ENCODE results near the gene GMCL1. TPM values are rescaled to one million over a fixed set of nuclear protein-coding genes. Genes with fewer than 3 reads are reported as not detected.
A peak's percentile ranks its signal among the peaks of the same experiment; 100 is the strongest.

The GMCL1 gene
- total and polyA plus RNA-seq, 9 donors = 6.9 to 13.8 (median 10.7) TPM

- Histone ChIP-seq H3K4me3 (peak overlapping the region; percentile 75), H3K27ac (peak overlapping the region; percentile 92 to 98), H3K4me1 (ENCODE audit: insufficient read depth) (peaks cover 2% of the 10 kb centered on the region), H3K36me3 (no peaks in the 10 kb centered on the region), H3K27me3 (no peaks in the 10 kb centered on the region), H3K9me3 (no peaks in the 10 kb centered on the region)
- 0% methylated on average over 48 to 56 of the region's 56 CpGs for WGBS, 3 donors
- intact Hi-C loops (cut with DNase I) = loop anchor here (2.0 to 10.0 kb wide), 8 partner anchors 170 to 390 kb away; partner anchors contain the start of genes FAM136A (in 2 of the 4), PCBP1 (in 2 of the 4) and SNRPG (in 1 of the 4)
- TF ChIP-seq EP300 (IDR thresholded peaks at IDR 0.05) (no peak), CTCF (IDR thresholded peaks at IDR 0.05) (peak; percentile 12 to 58 (median 40)), POLR2A (IDR thresholded peaks at IDR 0.05) (peak; percentile 93)
- peak; percentile 97 to 100 (median 100) for DNase-seq
Observed at GRCh38 chr2:69914164-69914949, 84.9 kb downstream of the GMCL1 start.

GRCh38 chr2:69914950-69915945 is 85.8 kb downstream of the GMCL1 start, which contains the start of gene MXD1:
Gene MXD1, plus strand, starts transcription at chr2:69915109. Its CDS starts 222 bp downstream, at chr2:69915331.
- peaks cover 2% of the 10 kb centered on the region for H3K4me1 ChIP-seq (ENCODE audit: insufficient read depth)
- 1% methylated on average over 77 to 81 of the region's 81 CpGs for WGBS, 3 donors
- peak in 4 of 5 donors; percentile 15 to 99 (median 40) for DNase-seq

GRCh38 chr2:69916106-69916505 is 86.6 kb downstream of the GMCL1 start:
- Histone ChIP-seq H3K9me3 (no peaks in the 10 kb centered on the region), H3K27ac (peak overlapping the region in 1 of 2 donors; percentile 88), H3K36me3 (no peaks in the 10 kb centered on the region), H3K27me3 (no peaks in the 10 kb centered on the region), H3K4me1 (ENCODE audit: insufficient read depth) (peaks cover 2% of the 10 kb centered on the region), H3K4me3 (peak overlapping the region; percentile 81)
- intact Hi-C loops (cut with DNase I) = loop anchor here (2.0 to 10.0 kb wide), 7 partner anchors 39 to 389 kb away; partner anchors contain the start of genes FAM136A (in 1 of the 4), PCBP1 (in 1 of the 4) and SNRPG (in 1 of the 4)
- DNase-seq = no peak
- TF ChIP-seq POLR2A (IDR thresholded peaks at IDR 0.05) = no peak
- no peak for TF ChIP-seq EP300 (IDR thresholded peaks at IDR 0.05)
- no peak for TF ChIP-seq CTCF (IDR thresholded peaks at IDR 0.05)
- WGBS, 3 donors = 42 to 55% (median 43%) methylated on average over 2 of the region's 2 CpGs

More at GRCh38 chr2:69914950-69915945, 85.8 kb downstream of the GMCL1 start, which contains the start of gene MXD1:
- no peaks in the 10 kb centered on the region for H3K36me3 ChIP-seq
- intact Hi-C loops (cut with DNase I) = loop anchor here (2.0 to 10.0 kb wide), 10 partner anchors 152 to 390 kb away; partner anchors contain the start of genes FAM136A (in 2 of the 4), PCBP1 (in 2 of the 4) and SNRPG (in 1 of the 4)
- no peaks in the 10 kb centered on the region for H3K9me3 ChIP-seq
- TF ChIP-seq CTCF (IDR thresholded peaks at IDR 0.05) = peak in 1 of 3 donors; percentile 17
- no peak for TF ChIP-seq EP300 (IDR thresholded peaks at IDR 0.05)
- peak; percentile 92 for TF ChIP-seq POLR2A (IDR thresholded peaks at IDR 0.05)
- H3K27ac ChIP-seq = peak within 1 kb of the TSS; percentile 92 to 98
- H3K27me3 ChIP-seq = no peaks in the 10 kb centered on the region
- H3K4me3 ChIP-seq = peak within 1 kb of the TSS; percentile 81
